Subcutaneous preadipocyte (primary cell): ENCODE data around the gene SLC8A1. TPM values are rescaled to one million over a fixed set of nuclear protein-coding genes. Genes with fewer than 3 reads are reported as not detected.

Experiments used
- total RNA-seq: library from RNA; depleted of rRNA; stranded (reverse); fragments of >200 nt; gene quantifications from 2 replicates; pipeline ENCODE4 v1.2.3, GENCODE V29; 2012

Gene SLC8A1
- total RNA-seq: 2.6 and 16.0 TPM in 2 replicates

GRCh38 chr2:40451918-40452605 is at the start of gene SLC8A1:
Gene SLC8A1 (minus strand): TSS chr2:40452090.

